Measurements from ENCODE around the gene ZC3H7B.

Gene ZC3H7B

GRCh38 chr22:41330169-41330568 is 28.8 kb downstream of the ZC3H7B start:
- no peak for DNase-seq

GRCh38 chr22:41332217-41332939 is 31.1 kb downstream of the ZC3H7B start:
- no peak for DNase-seq

- DNase-seq = no peak
Observed at GRCh38 chr22:41333806-41334205, 32.5 kb downstream of the ZC3H7B start.

- DNase-seq = no peak
Observed at GRCh38 chr22:41334215-41334614, 32.9 kb downstream of the ZC3H7B start.

- no peak for DNase-seq
Observed at GRCh38 chr22:41334951-41335635, 33.8 kb downstream of the ZC3H7B start.

- no peak for DNase-seq
Observed at GRCh38 chr22:41338614-41339212, 37.4 kb downstream of the ZC3H7B start.

GRCh38 chr22:41339823-41340222 is 38.5 kb downstream of the ZC3H7B start:
- no peak for DNase-seq

- no peak for DNase-seq
Observed at GRCh38 chr22:41340357-41340756, 39.0 kb downstream of the ZC3H7B start.

GRCh38 chr22:41341012-41341411 is 39.7 kb downstream of the ZC3H7B start:
- no peak for DNase-seq

- DNase-seq = no peak
Observed at GRCh38 chr22:41341990-41342389, 40.7 kb downstream of the ZC3H7B start.

- no peak for DNase-seq
Observed at GRCh38 chr22:41343300-41343699, 42.0 kb downstream of the ZC3H7B start.

- no peak for DNase-seq
Observed at GRCh38 chr22:41343717-41344116, 42.4 kb downstream of the ZC3H7B start.

- no peak for DNase-seq
Observed at GRCh38 chr22:41344189-41344788, 43.0 kb downstream of the ZC3H7B start.

GRCh38 chr22:41345807-41346335 is 44.5 kb downstream of the ZC3H7B start:
- DNase-seq = no peak

GRCh38 chr22:41347066-41347859 is 45.9 kb downstream of the ZC3H7B start:
- no peak for DNase-seq

- no peak for DNase-seq
Observed at GRCh38 chr22:41348964-41349484, 47.7 kb downstream of the ZC3H7B start.

GRCh38 chr22:41350087-41350486 is 48.8 kb downstream of the ZC3H7B start:
- no peak for DNase-seq

GRCh38 chr22:41351011-41351410 is 49.7 kb downstream of the ZC3H7B start:
- DNase-seq = no peak

- DNase-seq = no peak
Observed at GRCh38 chr22:41352058-41352457, 50.7 kb downstream of the ZC3H7B start.

- DNase-seq = no peak
Observed at GRCh38 chr22:41353862-41354575, 52.7 kb downstream of the ZC3H7B start.

GRCh38 chr22:41354979-41355378 is 53.7 kb downstream of the ZC3H7B start:
- no peak for DNase-seq

GRCh38 chr22:41355895-41356294 is 54.6 kb downstream of the ZC3H7B start:
- no peak for DNase-seq
